Fibroblast of lung (primary cell): Measurements from ENCODE around the gene UACA.

Experiments used
- EZH2 ChIP-seq: IDR thresholded peaks from 2 replicates; pipeline ENCODE4 v1.5.1; 2012; ENCODE audit warnings: low read length, control low read depth, mild to moderate bottlenecking; ENCODE audit errors: missing control alignments
- TF ChIP-seq, protein P1 (sequence below), 2 donors: IDR thresholded peaks in 1 of 2; conservative IDR thresholded peaks in 1 of 2; 1 replicate in 1 of 2; 2 replicates in 1 of 2; pipeline ENCODE4 v1.5.1; 2011 to 2012; ENCODE audit warnings: low read length in 2 of 2, control low read depth in 1 of 2, inconsistent platforms in 1 of 2, low read depth in 1 of 2, mild to moderate bottlenecking in 1 of 2

DNA sequence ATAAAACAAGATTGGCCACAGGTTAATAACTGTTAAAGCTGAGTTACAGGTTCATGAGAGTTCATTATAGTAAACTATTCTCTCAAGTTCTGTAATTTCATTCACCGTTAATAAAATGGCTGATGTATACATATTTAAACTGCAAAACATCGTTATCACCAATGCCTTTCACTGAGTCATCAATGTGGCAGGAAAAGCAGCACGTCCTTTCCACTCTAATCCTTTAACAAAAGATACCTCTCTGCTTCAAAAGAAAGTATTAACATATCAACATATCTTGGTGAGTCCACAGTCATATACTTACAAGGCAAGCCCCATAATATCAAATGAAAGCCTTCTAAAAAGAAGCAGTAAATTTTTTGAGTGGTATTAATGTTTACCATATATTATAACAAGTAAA is 54.5 kb downstream of the UACA start:
- TF ChIP-seq, protein P1, sequence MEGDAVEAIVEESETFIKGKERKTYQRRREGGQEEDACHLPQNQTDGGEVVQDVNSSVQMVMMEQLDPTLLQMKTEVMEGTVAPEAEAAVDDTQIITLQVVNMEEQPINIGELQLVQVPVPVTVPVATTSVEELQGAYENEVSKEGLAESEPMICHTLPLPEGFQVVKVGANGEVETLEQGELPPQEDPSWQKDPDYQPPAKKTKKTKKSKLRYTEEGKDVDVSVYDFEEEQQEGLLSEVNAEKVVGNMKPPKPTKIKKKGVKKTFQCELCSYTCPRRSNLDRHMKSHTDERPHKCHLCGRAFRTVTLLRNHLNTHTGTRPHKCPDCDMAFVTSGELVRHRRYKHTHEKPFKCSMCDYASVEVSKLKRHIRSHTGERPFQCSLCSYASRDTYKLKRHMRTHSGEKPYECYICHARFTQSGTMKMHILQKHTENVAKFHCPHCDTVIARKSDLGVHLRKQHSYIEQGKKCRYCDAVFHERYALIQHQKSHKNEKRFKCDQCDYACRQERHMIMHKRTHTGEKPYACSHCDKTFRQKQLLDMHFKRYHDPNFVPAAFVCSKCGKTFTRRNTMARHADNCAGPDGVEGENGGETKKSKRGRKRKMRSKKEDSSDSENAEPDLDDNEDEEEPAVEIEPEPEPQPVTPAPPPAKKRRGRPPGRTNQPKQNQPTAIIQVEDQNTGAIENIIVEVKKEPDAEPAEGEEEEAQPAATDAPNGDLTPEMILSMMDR (conservative IDR thresholded peaks at IDR 0.05 in 1 of 2, IDR thresholded peaks at IDR 0.05 in 1 of 2; ENCODE audit: low read depth in 1 of 2, low read length in 2 of 2) = no peak
- TF ChIP-seq EZH2 = no peak
